Ovary (tissue), 9 donors: ENCODE measurements around the gene PYGL. TPM values are rescaled to one million over a fixed set of nuclear protein-coding genes. Genes with fewer than 3 reads are reported as not detected.
"Not testable (repeated sequence)": the region's sequence is repeated elsewhere in the genome, so short reads cannot be mapped to it uniquely, and the experiment has no call there.

Experiments
- DNase-seq, 5 donors: peaks; one replicate each; pipeline ENCODE4 v3.0.0-alpha.2; 2019 to 2020
- H3K27ac ChIP-seq, 2 donors: fragments of 200-600 bp; one replicate each; pipeline versions ENCODE4 v1.5.1 to v1.8.0; 2019 to 2022
- H3K27me3 ChIP-seq: fragments of 200-600 bp; one replicate; pipeline ENCODE4 v1.8.0; 2022
- H3K36me3 ChIP-seq: fragments of 200-600 bp; sonication (generic); one replicate; pipeline ENCODE4 v1.5.1; 2019
- H3K4me1 ChIP-seq: one replicate; pipeline ENCODE4 v1.8.1; 2013; ENCODE audit warnings: mild to moderate bottlenecking, moderate library complexity; ENCODE audit not compliant: insufficient read depth
- H3K4me3 ChIP-seq: fragments of 200-600 bp; sonication (generic); one replicate; pipeline ENCODE4 v1.5.1; 2017
- H3K9me3 ChIP-seq, 2 donors: fragments of 200-600 bp in 1 of 2; sonication (generic) in 1 of 2; one replicate each; pipeline versions ENCODE4 v1.5.1 to v1.8.1; 2013 to 2019; ENCODE audit warnings: mild to moderate bottlenecking in 1 of 2, moderate library complexity in 1 of 2
- CTCF ChIP-seq, 3 donors: fragments of 450-650 bp in 2 of 3; fragments of 200-600 bp in 1 of 3; IDR thresholded peaks; one replicate each; pipeline versions ENCODE4 v1.5.1 to v1.8.0; 2016 to 2022; ENCODE audit warnings: antibody characterized with exemption in 3 of 3, mild to moderate bottlenecking in 1 of 3
- EP300 ChIP-seq: sonication (generic); formaldehyde crosslinking; IDR thresholded peaks from one replicate; pipeline ENCODE4 v1.6.1; 2017; ENCODE audit warnings: antibody characterized with exemption
- POLR2A ChIP-seq: fragments of 450-650 bp; IDR thresholded peaks from one replicate; pipeline ENCODE4 v1.6.1; 2017; ENCODE audit warnings: antibody characterized with exemption, mild to moderate bottlenecking, moderate library complexity
- WGBS, 3 donors: extraction: QIAGEN DNeasy Blood & Tissue Kit in 1 of 3; methylation state at CpG; one replicate each; pipeline versions ENCODE4 v1.1.5 to v1.1.7; 2013 to 2017; 5-methylcytosine and 5-hydroxymethylcytosine counted together
- intact Hi-C, 4 donors: fragments of 100-400 bp; cut with DNase I; formaldehyde crosslinking; loops; one replicate each; pipeline versions ENCODE4 v1.11.0 to v1.15.1; 2022 to 2023
- polyA plus RNA-seq, 2 donors: library from polyadenylated mRNA; stranded (reverse); fragments of 200-250 nt in 1 of 2; fragments of 350-450 nt in 1 of 2; fragmentation: Illumina TruSeq in 1 of 2; extraction: RNeasy Lipid Tissue Mini Kit (QIAGEN cat#74804) in 1 of 2; gene quantifications; one replicate each; pipeline ENCODE4 v1.2.3, GENCODE V29; 2013 to 2014
- total RNA-seq, 7 donors: library from RNA; depleted of rRNA in 2 of 7; stranded (reverse); fragments of >200 nt in 2 of 7; fragmentation: NEBNext Ultra II Directional in 3 of 7; extraction: Animal tissue kit (Norgen Biotek cat#: 25700) in 3 of 7; gene quantifications; one replicate each; pipeline versions ENCODE4 v1.1.0 to v1.2.4, GENCODE V29; 2016 to 2023
- donor health status: DM: no; HTN: no; CAD: no; lungs with moderate emphysema.
- donor health status: DM: no; HTN: no; CAD: no.
- donor health status: Bipolar disorder and iron deficiency.
- donor health status: DM: yes; HTN: yes; CAD: no.
- donor health status: DM: no; HTN: no; CAD: no.
- donor health status: DM: yes; HTN: yes; CAD: no.

Gene PYGL
- total and polyA plus RNA-seq, 9 donors, result 19.6 to 53.7 (median 32.6) TPM

GRCh38 chr14:50897658-50898175 is 46.6 kb downstream of the PYGL start:
- DNase-seq, result no peak
- TF ChIP-seq EP300 (no peak), CTCF (IDR thresholded peaks at IDR 0.05) (no peak), POLR2A (no peak)
- H3K9me3 ChIP-seq, result no peaks in the 10 kb centered on the region
- intact Hi-C loops, result no loop called here
- H3K36me3 ChIP-seq, result no peaks in the 10 kb centered on the region
- no peak overlapping the region for H3K27ac ChIP-seq
- 93 to 97% (median 96%) methylated on average over 6 of the region's 6 CpGs for WGBS, 3 donors
- no peaks in the 10 kb centered on the region for H3K27me3 ChIP-seq
- no peaks in the 10 kb centered on the region for H3K4me1 ChIP-seq
- no peak overlapping the region for H3K4me3 ChIP-seq

- intact Hi-C loops, H3K4me3 ChIP-seq, H3K36me3 ChIP-seq, H3K27ac ChIP-seq, H3K4me1 ChIP-seq, H3K27me3 ChIP-seq, DNase-seq, H3K9me3 ChIP-seq: not testable (repeated sequence)
- WGBS, 3 donors, result 88 to 100% (median 95%) methylated on average over 1 of the region's 1 CpG
These were observed 47.3 kb downstream of the PYGL start for GRCh38 chr14:50897005-50897404.

GRCh38 chr14:50896421-50896820 is 47.9 kb downstream of the PYGL start:
- H3K36me3 ChIP-seq, H3K4me1 ChIP-seq, H3K27me3 ChIP-seq, H3K9me3 ChIP-seq, H3K4me3 ChIP-seq, DNase-seq, H3K27ac ChIP-seq, intact Hi-C loops: not testable (repeated sequence)
- WGBS, 3 donors, result 95% methylated on average over 5 to 7 of the region's 7 CpGs

- Histone ChIP-seq H3K27me3 (no peaks in the 10 kb centered on the region), H3K4me3 (no peak overlapping the region), H3K36me3 (no peaks in the 10 kb centered on the region), H3K9me3 (no peaks in the 10 kb centered on the region), H3K4me1 (no peaks in the 10 kb centered on the region), H3K27ac (no peak overlapping the region)
- WGBS, 3 donors, result 77 to 88% (median 85%) methylated on average over 5 of the region's 5 CpGs
- TF ChIP-seq POLR2A (no peak), CTCF (IDR thresholded peaks at IDR 0.05) (no peak), EP300 (no peak)
- intact Hi-C loops, result no loop called here
- DNase-seq, result no peak
These were observed 52.0 kb downstream of the PYGL start for GRCh38 chr14:50892255-50892654.

GRCh38 chr14:50887476-50887875 is 56.8 kb downstream of the PYGL start:
- TF ChIP-seq POLR2A (no peak), EP300 (no peak), CTCF (IDR thresholded peaks at IDR 0.05) (no peak)
- H3K4me1 ChIP-seq, result no peaks in the 10 kb centered on the region
- no peaks in the 10 kb centered on the region for H3K27me3 ChIP-seq
- H3K9me3 ChIP-seq, result no peaks in the 10 kb centered on the region
- H3K4me3 ChIP-seq, result no peak overlapping the region
- H3K27ac ChIP-seq, result no peak overlapping the region
- H3K36me3 ChIP-seq, result no peaks in the 10 kb centered on the region
- DNase-seq, result no peak
- intact Hi-C loops, result no loop called here

- Histone ChIP-seq H3K4me1 (no peaks in the 10 kb centered on the region), H3K27ac (no peak overlapping the region), H3K9me3 (no peaks in the 10 kb centered on the region), H3K27me3 (no peaks in the 10 kb centered on the region), H3K4me3 (no peak overlapping the region), H3K36me3 (no peaks in the 10 kb centered on the region)
- WGBS, 3 donors, result 88 to 96% (median 95%) methylated on average over 1 of the region's 1 CpG
- TF ChIP-seq POLR2A (no peak), EP300 (no peak), CTCF (IDR thresholded peaks at IDR 0.05) (no peak)
- DNase-seq, result no peak
- intact Hi-C loops, result no loop called here
These were observed 60.5 kb downstream of the PYGL start for GRCh38 chr14:50883827-50884197.
